H9 (cell line): ENCODE results near the gene NARF. TPM values are rescaled to one million over a fixed set of nuclear protein-coding genes. Genes with fewer than 3 reads are reported as not detected.

Experiments
- DNase-seq: peaks from one replicate; pipeline ENCODE4 v3.0.0-alpha.2; 2017
- H2AFZ ChIP-seq: one replicate; pipeline ENCODE4 v1.6.1; 2013; ENCODE audit warnings: mild to moderate bottlenecking, low read length, control low read depth, moderate library complexity
- H2AK5ac ChIP-seq: 2 replicates; pipeline ENCODE4 v1.6.1; 2013; ENCODE audit warnings: low read length, control low read depth, mixed read lengths; ENCODE audit not compliant: insufficient read length
- H2BK120ac ChIP-seq: one replicate; pipeline ENCODE4 v1.6.1; 2013; ENCODE audit warnings: low read depth, mild to moderate bottlenecking, low read length, control low read depth, inconsistent platforms; ENCODE audit not compliant: poor library complexity, severe bottlenecking
- H2BK12ac ChIP-seq: 2 replicates; pipeline ENCODE4 v1.6.1; 2013; ENCODE audit warnings: low read length, control low read depth, mixed read lengths, low read depth; ENCODE audit not compliant: insufficient read length
- H2BK15ac ChIP-seq: 2 replicates; pipeline ENCODE4 v1.6.1; 2013; ENCODE audit warnings: low read depth, low read length, control low read depth
- H2BK20ac ChIP-seq: one replicate; pipeline ENCODE4 v1.6.1; 2013; ENCODE audit warnings: low read depth, mild to moderate bottlenecking, low read length, control low read depth, inconsistent platforms; ENCODE audit not compliant: poor library complexity, severe bottlenecking
- H2BK5ac ChIP-seq: 2 replicates; pipeline ENCODE4 v1.6.1; 2013; ENCODE audit warnings: low read length, control low read depth, mixed read lengths; ENCODE audit not compliant: insufficient read length
- H3K14ac ChIP-seq: 2 replicates; pipeline ENCODE4 v1.6.1; 2013; ENCODE audit warnings: low read length, control low read depth; ENCODE audit not compliant: insufficient read depth
- H3K18ac ChIP-seq: 2 replicates; pipeline ENCODE4 v1.6.1; 2013; ENCODE audit warnings: low read depth, mild to moderate bottlenecking, mixed read lengths, low read length, control low read depth; ENCODE audit not compliant: insufficient read length
- H3K23ac ChIP-seq: 2 replicates; pipeline ENCODE4 v1.6.1; 2013; ENCODE audit warnings: low read length, control low read depth, mixed read lengths, low read depth; ENCODE audit not compliant: insufficient read length
- H3K23me2 ChIP-seq: 2 replicates; pipeline ENCODE4 v1.6.1; 2013; ENCODE audit warnings: low read depth, mild to moderate bottlenecking, mixed read lengths, low read length, control low read depth; ENCODE audit not compliant: insufficient read length, poor library complexity, severe bottlenecking
- H3K27ac ChIP-seq: 2 replicates; pipeline ENCODE4 v1.5.1; 2013; ENCODE audit warnings: low read length, control low read depth, mixed read lengths, low read depth; ENCODE audit not compliant: insufficient read length
- H3K27me3 ChIP-seq: 2 replicates; pipeline ENCODE4 v1.6.1; 2013; ENCODE audit warnings: low read length, control low read depth, inconsistent platforms; ENCODE audit not compliant: insufficient read depth
- H3K4ac ChIP-seq: 2 replicates; pipeline ENCODE4 v1.6.1; 2013; ENCODE audit warnings: low read depth, mild to moderate bottlenecking, control low read depth, inconsistent platforms, low read length, moderate library complexity
- H3K4me1 ChIP-seq: 2 replicates; pipeline ENCODE4 v1.6.1; 2013; ENCODE audit warnings: low read length, control low read depth, inconsistent platforms; ENCODE audit not compliant: insufficient read depth
- H3K4me2 ChIP-seq: 2 replicates; pipeline ENCODE4 v1.6.1; 2013; ENCODE audit warnings: low read length, control low read depth, mixed read lengths; ENCODE audit not compliant: insufficient read length, insufficient read depth
- H3K56ac ChIP-seq: 2 replicates; pipeline ENCODE4 v1.6.1; 2013; ENCODE audit warnings: low read depth, mild to moderate bottlenecking, mixed read lengths, low read length, control low read depth; ENCODE audit not compliant: insufficient read length
- H3K79me1 ChIP-seq: 2 replicates; pipeline ENCODE4 v1.6.1; 2013; ENCODE audit warnings: low read depth, mild to moderate bottlenecking, moderate library complexity, low read length, control low read depth, inconsistent platforms; ENCODE audit not compliant: insufficient read depth, poor library complexity, severe bottlenecking
- H3K79me2 ChIP-seq: 2 replicates; pipeline ENCODE4 v1.6.1; 2013; ENCODE audit warnings: low read length, control low read depth, inconsistent platforms; ENCODE audit not compliant: insufficient read depth
- H3K9ac ChIP-seq: 2 replicates; pipeline ENCODE4 v1.6.1; 2013; ENCODE audit warnings: low read length, control low read depth, mixed read lengths; ENCODE audit not compliant: insufficient read length; ENCODE audit errors: extremely low read depth
- H3K9me3 ChIP-seq: one replicate; pipeline ENCODE4 v1.6.1; 2013; ENCODE audit warnings: low read depth, low read length, inconsistent platforms; ENCODE audit not compliant: control insufficient read depth
- H3T11ph ChIP-seq: one replicate; pipeline ENCODE4 v1.6.1; 2013; ENCODE audit warnings: mild to moderate bottlenecking, low read length, control low read depth, inconsistent platforms
- H4K20me1 ChIP-seq: one replicate; pipeline ENCODE4 v1.6.1; 2013; ENCODE audit not compliant: control insufficient read depth, insufficient read length, insufficient read depth
- H4K5ac ChIP-seq: 2 replicates; pipeline ENCODE4 v1.6.1; 2013; ENCODE audit warnings: low read depth, mild to moderate bottlenecking, mixed read lengths, low read length, control low read depth; ENCODE audit not compliant: insufficient read length
- H4K8ac ChIP-seq: replicated peaks from 2 replicates; pipeline ENCODE4 v1.6.1; 2013; ENCODE audit warnings: low read length, control low read depth, mixed read lengths, low read depth; ENCODE audit not compliant: insufficient read length
- H4K91ac ChIP-seq: 2 replicates; pipeline ENCODE4 v1.6.1; 2013; ENCODE audit warnings: low read depth, mild to moderate bottlenecking, moderate library complexity, mixed read lengths, low read length, control low read depth; ENCODE audit not compliant: insufficient read length
- H3K27ac Mint-ChIP-seq, 3 experiments: 2 replicates in 2 of 3; 3 replicates in 1 of 3; pipeline ENCODE4 v1.8.0; 2020 to 2021; ENCODE audit warnings: mixed read lengths in 3 of 3, mild to moderate bottlenecking in 1 of 3, moderate library complexity in 1 of 3
- H3K27me3 Mint-ChIP-seq: 2 replicates; pipeline ENCODE4 v1.8.0; 2021; ENCODE audit warnings: low read depth, mild to moderate bottlenecking, moderate library complexity, mixed read lengths
- H3K36me3 Mint-ChIP-seq, 3 experiments: 2 replicates in 2 of 3; 3 replicates in 1 of 3; pipeline ENCODE4 v1.8.0; 2020 to 2021; ENCODE audit warnings: low read depth in 3 of 3, mixed read lengths in 3 of 3; ENCODE audit not compliant: insufficient read depth in 1 of 3
- H3K4me1 Mint-ChIP-seq, 2 experiments: 2 replicates each; pipeline ENCODE4 v1.8.0; 2020; ENCODE audit warnings: mixed read lengths in 2 of 2
- H3K4me3 Mint-ChIP-seq, 2 experiments: 2 replicates in 1 of 2; 3 replicates in 1 of 2; pipeline ENCODE4 v1.8.0; 2020 to 2021; ENCODE audit warnings: mild to moderate bottlenecking in 2 of 2, mixed read lengths in 2 of 2, moderate library complexity in 1 of 2
- H3K9me3 Mint-ChIP-seq, 2 experiments: 2 replicates in 1 of 2; 3 replicates in 1 of 2; pipeline ENCODE4 v1.8.0; 2020; ENCODE audit warnings: mild to moderate bottlenecking in 2 of 2, mixed read lengths in 2 of 2, moderate library complexity in 1 of 2
- WGBS: extraction: QIAGEN DNeasy Blood & Tissue Kit; methylation state at CpG from one replicate; pipeline ENCODE4 v1.1.7; 2013; ENCODE audit warnings: missing lambda C conversion rate, low lambda C conversion rate, mixed read lengths; ENCODE audit not compliant: insufficient read length; ENCODE audit errors: extremely low coverage; 5-methylcytosine and 5-hydroxymethylcytosine counted together
- total RNA-seq: library from RNA; stranded (reverse); gene quantifications from 2 replicates; pipeline ENCODE4 v1.2.1, GENCODE V29; 2021
- TF ChIP-seq, protein P1 (sequence below): fragments of 200-600 bp; sonication (generic); conservative IDR thresholded peaks from 3 replicates; pipeline ENCODE4 v1.8.0; 2021; ENCODE audit warnings: antibody characterized with exemption, mild to moderate bottlenecking

The NARF gene
- total RNA-seq, 1 experiment from 2014 or later = 124 TPM

- TF ChIP-seq, protein P1, sequence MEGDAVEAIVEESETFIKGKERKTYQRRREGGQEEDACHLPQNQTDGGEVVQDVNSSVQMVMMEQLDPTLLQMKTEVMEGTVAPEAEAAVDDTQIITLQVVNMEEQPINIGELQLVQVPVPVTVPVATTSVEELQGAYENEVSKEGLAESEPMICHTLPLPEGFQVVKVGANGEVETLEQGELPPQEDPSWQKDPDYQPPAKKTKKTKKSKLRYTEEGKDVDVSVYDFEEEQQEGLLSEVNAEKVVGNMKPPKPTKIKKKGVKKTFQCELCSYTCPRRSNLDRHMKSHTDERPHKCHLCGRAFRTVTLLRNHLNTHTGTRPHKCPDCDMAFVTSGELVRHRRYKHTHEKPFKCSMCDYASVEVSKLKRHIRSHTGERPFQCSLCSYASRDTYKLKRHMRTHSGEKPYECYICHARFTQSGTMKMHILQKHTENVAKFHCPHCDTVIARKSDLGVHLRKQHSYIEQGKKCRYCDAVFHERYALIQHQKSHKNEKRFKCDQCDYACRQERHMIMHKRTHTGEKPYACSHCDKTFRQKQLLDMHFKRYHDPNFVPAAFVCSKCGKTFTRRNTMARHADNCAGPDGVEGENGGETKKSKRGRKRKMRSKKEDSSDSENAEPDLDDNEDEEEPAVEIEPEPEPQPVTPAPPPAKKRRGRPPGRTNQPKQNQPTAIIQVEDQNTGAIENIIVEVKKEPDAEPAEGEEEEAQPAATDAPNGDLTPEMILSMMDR = no peak
- no peaks in the 10 kb centered on the region for H3K27me3 Mint-ChIP-seq
- Histone ChIP-seq H3K27me3 (no peaks in the 10 kb centered on the region), H3T11ph (no peak overlapping the region), H2BK20ac (peak overlapping the region; percentile 64), H3K27ac (no peak overlapping the region), H3K9me3 (no peaks in the 10 kb centered on the region), H3K23ac (no peak overlapping the region), H3K56ac (no peak overlapping the region), H2AFZ (no peak overlapping the region), H4K8ac (no peak overlapping the region), H3K23me2 (peaks cover 10% of the 10 kb centered on the region), H2AK5ac (no peak overlapping the region), H3K79me2 (peaks cover 18% of the 10 kb centered on the region; the same call in 1 of the 2 replicates), H3K18ac (no peak overlapping the region), H3K79me1 (no peaks in the 10 kb centered on the region), H2BK12ac (no peak overlapping the region), H3K4ac (no peak overlapping the region), H3K14ac (no peak overlapping the region), H4K5ac (no peak overlapping the region), H3K4me1 (no peaks in the 10 kb centered on the region), H3K4me2 (no peak overlapping the region), H4K20me1 (no peaks in the 10 kb centered on the region), H4K91ac (no peak overlapping the region), H2BK15ac (no peak overlapping the region), H3K9ac (no peak overlapping the region), H2BK5ac (no peak overlapping the region), H2BK120ac (no peak overlapping the region)
- WGBS = no CpG with 5 or more reads among the region's 10 CpGs
- no peak for DNase-seq
- H3K9me3 Mint-ChIP-seq = peaks cover 0 to 11% of the 10 kb centered on the region in 2 experiments; a peak in 2 of 5 replicates
- H3K36me3 Mint-ChIP-seq = peaks cover 3 to 7% (median 4%) of the 10 kb centered on the region in 3 experiments; a peak in 6 of 7 replicates
- no peak overlapping the region for H3K27ac Mint-ChIP-seq
- peaks cover 5 to 14% of the 10 kb centered on the region in 2 experiments for H3K4me1 Mint-ChIP-seq
- H3K4me3 Mint-ChIP-seq = no peak overlapping the region
Measured at GRCh38 chr17:82517230-82517865, 58.8 kb downstream of the NARF start.
